HG02763 (cell line): Measurements from ENCODE around the gene BNIP3.
"Not testable (repeated sequence)": the region's sequence is repeated elsewhere in the genome, so short reads cannot be mapped to it uniquely, and the experiment has no call there.

Experiments
- ATAC-seq: cut with Tn5 transposase; IDR thresholded peaks from one replicate; pipeline ENCODE4 v1.9.1; 2021; ENCODE audit warnings: mild to moderate bottlenecking, moderate library complexity; ENCODE audit not compliant: unreplicated experiment

BNIP3 gene

DNA sequence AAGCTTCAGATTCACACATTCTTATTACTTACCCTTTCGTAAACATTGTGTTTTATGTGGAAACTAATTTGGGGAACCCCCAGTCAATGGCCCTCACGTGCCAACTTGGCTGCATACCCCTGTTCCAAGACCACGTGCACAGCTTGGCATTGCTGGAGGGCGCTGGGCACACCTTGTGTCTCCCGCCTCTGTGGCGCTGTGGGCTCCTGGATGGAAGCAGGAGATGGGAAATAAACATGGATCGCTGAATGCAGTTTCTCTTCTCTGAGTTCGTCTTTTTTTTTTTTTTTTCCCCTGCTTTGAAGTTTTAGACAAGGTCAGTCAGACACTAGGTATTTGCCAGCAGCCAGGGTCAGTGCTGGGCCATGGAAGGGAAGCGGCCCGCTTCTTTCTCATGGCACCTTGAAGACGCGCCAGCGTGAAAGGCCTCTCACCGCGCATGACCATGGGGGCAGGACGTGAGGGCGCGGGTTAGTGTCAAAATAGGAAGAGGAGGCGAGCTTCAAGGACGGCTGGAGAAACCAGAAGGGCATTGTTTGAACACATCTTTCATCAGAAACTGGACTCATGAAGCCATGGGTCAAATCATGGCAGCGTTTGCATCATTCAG, 27.3 kb downstream of the BNIP3 start:
- no peak for ATAC-seq

- not testable (repeated sequence) for ATAC-seq
Measured at GRCh38 chr10:131949908-131950307, 31.8 kb downstream of the BNIP3 start.

DNA sequence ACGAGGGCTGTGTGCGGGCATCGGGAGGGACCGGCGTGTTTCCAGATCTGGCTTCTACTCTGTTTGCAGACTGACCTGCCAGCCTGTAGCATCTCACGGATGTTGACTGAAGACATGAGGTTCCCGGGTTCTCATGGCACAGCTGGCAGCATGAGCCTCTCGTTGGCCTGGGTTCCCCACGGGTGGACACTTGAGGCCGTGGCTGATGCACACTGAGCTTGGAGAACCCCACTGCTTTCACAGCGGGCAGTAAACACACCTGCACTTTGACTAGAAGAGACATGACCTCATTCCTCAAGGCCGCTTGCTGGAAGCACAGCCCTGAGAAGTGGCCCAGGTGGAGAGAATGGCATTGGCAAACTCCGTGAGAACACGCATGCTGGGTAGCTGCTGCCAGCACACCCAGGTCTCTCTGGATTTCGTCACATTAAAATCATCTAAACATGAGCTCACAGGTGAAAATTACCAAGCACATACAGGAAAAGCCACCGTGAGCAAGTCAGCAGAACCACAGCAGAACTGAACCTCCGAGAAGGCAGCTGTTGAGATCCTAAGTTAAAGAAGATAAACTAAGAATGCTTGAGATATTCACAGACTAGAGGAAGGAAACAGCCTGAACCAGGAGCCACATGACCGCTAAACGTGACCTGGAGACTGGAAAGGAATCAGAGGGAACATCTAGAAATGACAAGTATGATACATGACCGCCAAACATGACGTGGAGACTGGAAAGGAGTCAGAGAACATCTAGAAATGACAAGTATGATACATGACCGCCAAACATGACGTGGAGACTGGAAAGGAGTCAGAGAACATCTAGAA, 32.5 kb downstream of the BNIP3 start:
- no peak for ATAC-seq

DNA sequence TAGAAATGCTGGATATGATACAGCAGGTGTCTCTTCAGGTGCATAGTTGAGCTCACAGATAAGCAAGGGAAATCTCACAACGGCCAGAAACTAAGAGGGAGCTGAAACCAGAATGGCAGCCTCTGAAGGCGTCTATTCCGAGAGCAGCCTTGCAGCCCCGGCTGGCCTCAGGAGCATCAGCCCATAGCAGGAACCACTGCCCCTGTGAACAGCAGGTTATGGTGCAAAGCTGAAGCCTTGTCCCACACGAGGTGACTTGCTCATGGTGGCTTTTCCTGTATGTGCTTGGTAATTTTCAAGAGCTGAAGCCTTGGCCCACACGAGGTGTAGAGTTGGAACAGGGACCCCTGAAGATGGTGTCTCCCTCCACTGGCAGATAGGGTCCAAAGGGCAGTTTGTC, 33.2 kb downstream of the BNIP3 start:
- no peak for ATAC-seq

GRCh38 chr10:131947631-131948347, 33.9 kb downstream of the BNIP3 start:
- no peak for ATAC-seq

GRCh38 chr10:131946880-131947279, 34.8 kb downstream of the BNIP3 start:
- no peak for ATAC-seq

DNA sequence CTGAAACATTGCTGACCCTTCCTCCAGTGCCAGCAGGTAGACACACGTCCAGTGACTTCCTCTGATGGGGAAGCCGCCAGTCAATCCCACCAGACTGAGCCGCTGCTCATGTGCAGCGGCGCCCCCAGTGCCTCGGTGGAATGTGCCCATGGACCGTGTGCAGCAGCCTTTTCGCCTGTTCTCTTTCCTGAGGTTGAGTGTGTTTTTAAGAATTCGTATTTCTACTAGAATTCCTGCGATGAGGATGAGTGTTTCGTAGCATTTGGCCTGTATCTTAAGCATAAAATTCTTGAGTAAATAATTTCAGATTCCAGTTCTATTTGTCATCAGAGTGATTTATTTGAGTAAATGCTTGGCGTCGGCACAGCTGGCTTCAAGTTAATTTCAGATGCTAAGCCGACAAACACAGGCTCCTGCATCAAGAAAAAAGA, 35.4 kb downstream of the BNIP3 start:
- ATAC-seq: no peak

DNA sequence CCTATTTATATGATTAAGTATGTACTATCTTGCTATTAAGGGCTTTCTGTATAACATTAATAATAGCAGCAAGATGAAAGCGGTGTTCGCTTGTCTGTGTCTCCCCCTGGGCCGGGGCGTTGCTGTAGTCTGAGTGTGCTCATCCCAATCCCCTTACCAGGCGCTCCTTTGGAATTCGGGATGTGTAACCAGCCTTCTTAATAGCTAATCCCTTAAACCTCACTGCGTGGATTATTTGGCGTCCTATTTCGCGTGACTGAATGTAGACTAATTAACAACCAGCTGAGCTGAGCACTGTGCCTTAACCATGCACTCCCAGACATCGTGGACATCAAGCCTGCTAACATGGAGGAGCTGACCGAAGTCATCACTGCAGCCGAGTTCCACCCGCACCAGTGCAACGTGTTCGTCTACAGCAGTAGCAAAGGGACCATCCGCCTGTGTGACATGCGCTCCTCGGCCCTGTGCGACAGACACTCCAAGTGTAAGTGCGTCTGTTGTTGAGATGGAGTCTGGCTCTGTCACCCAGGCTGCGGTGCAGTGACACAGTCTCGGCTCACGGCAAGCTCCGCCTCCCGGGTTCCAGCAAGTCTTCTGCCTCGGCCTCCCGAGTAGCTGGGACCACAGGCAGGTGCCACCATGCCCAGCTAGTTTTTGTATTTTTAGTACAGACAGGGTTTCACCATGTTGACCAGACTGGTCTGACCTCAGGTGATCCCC, 36.6 kb downstream of the BNIP3 start:
- ATAC-seq: no peak

DNA sequence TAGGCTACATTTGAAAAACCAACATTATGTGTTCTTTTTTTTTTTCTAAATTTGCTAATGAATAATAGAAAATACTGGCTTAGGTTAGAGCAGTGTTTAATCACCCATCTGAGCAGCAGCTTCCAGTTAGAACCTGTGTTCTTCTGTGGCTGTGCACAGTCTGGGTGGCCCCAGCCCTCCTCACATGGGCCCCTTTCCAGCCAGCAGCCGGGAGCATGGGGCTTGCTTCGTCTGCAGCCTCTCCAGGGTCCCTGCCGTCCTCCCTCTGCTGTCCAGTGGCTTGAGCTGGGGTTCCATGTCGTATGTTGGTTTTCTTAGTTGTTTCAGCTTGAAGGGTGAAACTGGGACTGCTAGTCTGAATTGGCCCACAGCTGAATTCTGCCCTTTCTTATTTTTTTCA, 37.3 kb downstream of the BNIP3 start:
- no peak for ATAC-seq

GRCh38 chr10:131943021-131943814, 38.5 kb downstream of the BNIP3 start:
- no peak for ATAC-seq

DNA sequence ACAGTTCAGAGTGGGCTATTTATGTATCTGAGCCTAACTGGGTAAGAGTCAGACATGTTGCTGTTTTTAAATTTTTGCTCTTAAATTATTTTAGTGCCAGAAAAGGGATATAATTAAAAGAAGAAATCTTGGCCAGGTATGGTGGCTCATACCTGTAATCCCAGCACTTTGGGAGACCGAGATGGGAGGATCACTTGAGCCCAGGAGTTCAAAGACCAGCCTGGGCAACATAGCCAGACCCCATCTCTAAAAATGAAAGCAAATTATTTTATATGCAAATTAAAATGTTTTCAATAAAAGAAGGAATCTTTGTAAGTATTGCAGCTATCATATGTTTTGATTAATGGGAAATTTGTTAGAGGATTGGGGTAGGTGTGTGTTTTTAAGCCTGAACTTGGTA, 39.3 kb downstream of the BNIP3 start:
- ATAC-seq: no peak

DNA sequence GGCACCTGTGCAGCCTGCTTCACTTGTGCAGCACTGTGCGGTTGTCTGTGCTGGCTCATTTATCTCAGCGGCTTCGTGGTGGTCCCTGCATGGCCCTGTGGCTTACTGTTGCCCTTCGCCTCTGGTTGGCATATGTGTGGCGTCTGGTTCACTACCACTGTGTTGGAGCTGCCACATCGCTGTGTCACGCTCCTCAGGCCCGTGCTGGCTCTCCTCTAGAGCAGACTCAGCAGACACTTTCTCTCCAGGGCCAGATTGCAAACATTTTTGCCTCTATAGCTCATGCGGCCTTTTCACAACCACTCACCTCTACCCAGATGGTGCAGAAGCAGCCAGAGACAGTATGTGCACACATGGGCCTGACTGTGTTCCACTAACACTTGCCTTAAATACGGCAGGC, 43.0 kb downstream of the BNIP3 start:
- ATAC-seq: no peak

- no peak for ATAC-seq
Measured at GRCh38 chr10:131937836-131938235, 43.9 kb downstream of the BNIP3 start.

DNA sequence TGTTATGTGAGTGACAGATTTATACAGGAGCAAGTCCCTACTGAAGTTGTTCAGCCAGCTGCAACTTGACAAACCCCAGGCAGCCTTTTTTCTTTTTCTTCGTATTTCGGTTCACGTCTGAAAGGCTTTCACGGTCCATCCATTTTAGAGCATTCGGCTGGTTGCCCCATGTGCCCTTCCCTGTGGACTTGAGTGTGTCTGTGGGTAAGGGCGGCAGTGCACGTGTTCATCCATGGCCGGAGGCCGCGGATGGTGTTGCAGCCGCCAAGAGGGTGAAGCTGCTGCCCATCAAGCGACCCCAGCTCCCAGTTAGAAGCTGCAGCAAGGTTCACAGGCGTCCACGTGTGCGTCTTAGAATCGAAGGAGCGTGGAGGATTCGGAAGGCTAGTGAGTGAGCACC, 45.0 kb downstream of the BNIP3 start:
- no peak for ATAC-seq

- ATAC-seq: no peak
Measured at GRCh38 chr10:131936294-131936693, 45.4 kb downstream of the BNIP3 start.

GRCh38 chr10:131935260-131935659, 46.5 kb downstream of the BNIP3 start:
- no peak for ATAC-seq

DNA sequence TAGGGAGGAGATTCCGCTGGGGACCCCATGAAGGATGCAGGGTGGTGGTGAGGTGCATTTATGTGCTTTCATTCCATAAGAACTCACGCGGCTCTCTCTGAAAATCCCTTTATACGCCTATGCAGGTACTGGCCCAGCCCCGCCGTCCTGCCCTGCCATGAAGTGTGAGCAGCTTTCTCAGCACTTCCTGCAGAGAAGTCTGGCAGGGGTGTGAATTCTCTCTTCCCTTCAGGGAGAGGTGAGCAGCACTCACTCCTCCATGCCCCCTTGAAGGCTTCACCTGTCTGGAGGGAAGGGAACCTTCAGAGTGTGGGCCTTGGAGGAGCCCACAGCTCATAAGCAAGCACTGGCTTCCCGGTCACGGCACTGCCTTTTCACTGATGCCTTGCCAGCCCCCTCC, 47.0 kb downstream of the BNIP3 start:
- no peak for ATAC-seq

DNA sequence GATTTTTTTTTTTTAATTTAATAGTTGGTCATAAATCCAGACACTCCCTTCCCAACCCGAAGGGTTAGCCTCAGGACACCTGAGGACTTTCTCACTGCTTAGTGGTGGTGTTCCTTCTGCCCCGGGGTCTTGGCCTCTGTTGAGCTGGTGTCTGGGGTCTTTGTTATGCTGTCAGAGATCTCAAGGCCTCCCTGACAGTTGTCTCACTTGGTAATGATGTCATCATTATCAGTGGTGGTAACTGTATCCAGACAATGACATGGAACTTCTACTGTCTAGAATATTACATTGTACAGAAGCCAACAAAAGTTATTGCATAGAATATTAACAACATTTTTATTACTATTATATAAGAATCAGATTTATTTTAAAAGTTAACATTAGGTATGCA, 48.0 kb downstream of the BNIP3 start:
- no peak for ATAC-seq

DNA sequence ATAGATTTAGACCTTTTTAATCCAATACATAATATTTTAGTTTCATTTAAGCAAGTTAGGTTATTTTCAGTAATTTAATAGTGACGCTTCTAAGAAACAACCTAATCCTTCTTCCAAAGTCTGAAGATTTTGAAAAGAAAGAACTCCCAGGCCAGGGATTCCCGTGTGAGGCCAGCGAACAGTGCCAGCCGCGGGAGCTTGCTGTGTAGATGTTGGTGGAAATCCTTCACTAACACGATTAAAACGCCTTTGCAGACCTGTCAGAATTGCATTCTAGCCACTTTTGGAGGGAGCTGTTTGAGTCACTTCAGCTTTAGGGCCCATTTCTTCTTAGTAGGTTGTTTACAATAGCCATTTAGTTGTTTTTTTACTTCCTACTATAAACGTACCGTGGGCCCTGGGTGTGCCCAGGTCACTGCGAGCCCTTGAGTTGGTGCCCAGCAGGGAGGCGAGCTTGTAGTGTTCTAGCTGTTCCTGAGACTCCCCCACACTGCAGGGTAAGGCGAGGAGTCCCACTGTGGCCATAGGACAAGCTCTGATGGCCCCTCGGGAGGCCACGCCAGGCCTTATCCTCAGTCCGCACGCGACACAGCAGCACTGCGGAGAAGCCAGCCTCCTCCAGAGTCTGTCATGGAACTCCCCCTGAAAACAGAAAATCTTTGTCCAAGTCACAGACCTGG, 48.6 kb downstream of the BNIP3 start:
- ATAC-seq: no peak

DNA sequence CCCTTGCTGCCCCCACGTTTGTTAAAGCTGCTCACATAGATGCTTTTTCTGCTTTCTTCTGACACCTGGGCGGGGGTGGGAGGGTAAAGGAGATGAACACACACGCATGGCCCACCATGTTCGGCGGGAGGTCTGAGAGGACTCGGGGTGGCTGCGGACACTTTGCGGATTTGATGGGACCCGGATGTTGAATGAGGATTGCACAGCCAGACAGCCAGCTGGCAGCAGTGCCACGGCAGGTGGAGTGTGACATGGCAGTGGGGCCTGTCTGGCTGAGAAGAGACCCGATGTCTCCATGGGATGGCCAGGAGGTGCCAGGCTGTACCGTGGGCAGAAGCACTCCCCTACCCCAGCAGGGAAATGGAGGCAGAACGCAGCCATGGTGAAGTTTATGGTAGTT, 49.7 kb downstream of the BNIP3 start:
- no peak for ATAC-seq
